AG04450 (cell line): ENCODE results near the gene PDE4D. TPM values are rescaled to one million over a fixed set of nuclear protein-coding genes. Genes with fewer than 3 reads are reported as not detected.

Experiments
- CTCF ChIA-PET: fragments of 300-600, 350-600 bp; formaldehyde crosslinking; extraction: SDS; loops from one replicate; lab custom pipeline; 2022; ENCODE audit warnings: antibody characterized with exemption, inconsistent platforms; lab: Charles Lee
- POLR2A ChIA-PET: fragments of 350-600 bp; formaldehyde crosslinking; extraction: SDS; loops from one replicate; lab custom pipeline; 2021; ENCODE audit warnings: antibody characterized with exemption, inconsistent platforms; lab: Yijun Ruan, JAX
- DNase-seq: peaks from one replicate; pipeline ENCODE4 v3.0.0-alpha.2; 2011; ENCODE audit warnings: low read depth, low spot score
- H3K27ac ChIP-seq: one replicate; pipeline ENCODE4 v1.5.1; 2012; ENCODE audit warnings: low read depth, low read length, control low read depth
- H3K27me3 ChIP-seq: one replicate; pipeline ENCODE4 v1.6.0; 2012; ENCODE audit warnings: low read length; ENCODE audit not compliant: control insufficient read depth, insufficient read depth
- H3K4me3 ChIP-seq: 2 replicates; pipeline ENCODE4 v1.5.1; 2011; ENCODE audit warnings: mild to moderate bottlenecking, low read depth, low read length, control low read depth
- H3K9me3 ChIP-seq: 2 replicates; pipeline ENCODE4 v1.5.1; 2012; ENCODE audit warnings: low read length; ENCODE audit not compliant: control insufficient read depth, insufficient read depth
- CTCF ChIP-seq: IDR thresholded peaks from 2 replicates; pipeline ENCODE4 v1.5.1; 2011; ENCODE audit warnings: low read depth, low read length, control low read depth, inconsistent platforms
- polyA plus RNA-seq: library from polyadenylated mRNA; depleted of rRNA; stranded (reverse); fragments of >200 nt; gene quantifications from 2 replicates; pipeline ENCODE4 v1.2.3, GENCODE V29; 2011

Gene PDE4D
- polyA plus RNA-seq, 1 experiment: 12.0 TPM

GRCh38 chr5:59863777-59864176 is 29.7 kb downstream of the PDE4D start:
- H3K9me3 ChIP-seq: no peaks in the 10 kb centered on the region
- H3K4me3 ChIP-seq: no peak overlapping the region
- no peak for DNase-seq
- H3K27ac ChIP-seq: no peak overlapping the region
- TF ChIP-seq CTCF: no peak
- ChIA-PET POLR2A (no interaction called here), CTCF (no interaction called here)
- no peaks in the 10 kb centered on the region for H3K27me3 ChIP-seq

- no peak overlapping the region for H3K4me3 ChIP-seq
- ChIA-PET POLR2A (no interaction called here), CTCF (no interaction called here)
- no peaks in the 10 kb centered on the region for H3K9me3 ChIP-seq
- no peak for DNase-seq
- H3K27me3 ChIP-seq: no peaks in the 10 kb centered on the region
- no peak for TF ChIP-seq CTCF
- no peak overlapping the region for H3K27ac ChIP-seq
Observed at GRCh38 chr5:59856358-59856757, 37.2 kb downstream of the PDE4D start.

- no peak for TF ChIP-seq CTCF
- H3K27ac ChIP-seq: no peak overlapping the region
- CTCF ChIA-PET: no interaction called here
- no peak overlapping the region for H3K4me3 ChIP-seq
- H3K9me3 ChIP-seq: no peaks in the 10 kb centered on the region
- H3K27me3 ChIP-seq: no peaks in the 10 kb centered on the region
- DNase-seq: no peak
- POLR2A ChIA-PET: no interaction called here
Observed at GRCh38 chr5:59850766-59851165, 42.8 kb downstream of the PDE4D start.

- Histone ChIP-seq H3K9me3 (no peaks in the 10 kb centered on the region), H3K27ac (no peak overlapping the region), H3K4me3 (no peak overlapping the region), H3K27me3 (no peaks in the 10 kb centered on the region)
- no peak for TF ChIP-seq CTCF
- ChIA-PET POLR2A (no interaction called here), CTCF (interaction anchor here (0.7 kb wide), 1 partner anchor 37 kb away, joined by 4 read pairs; no protein-coding TSS in a partner anchor)
- no peak for DNase-seq
Observed at GRCh38 chr5:59847586-59847985, 45.9 kb downstream of the PDE4D start.

- DNase-seq: no peak
- no peak for TF ChIP-seq CTCF
- no peak overlapping the region for H3K27ac ChIP-seq
- ChIA-PET CTCF (no interaction called here), POLR2A (no interaction called here)
- H3K9me3 ChIP-seq: no peaks in the 10 kb centered on the region
- H3K4me3 ChIP-seq: no peak overlapping the region
- H3K27me3 ChIP-seq: no peaks in the 10 kb centered on the region
Observed at GRCh38 chr5:59845730-59846129, 47.8 kb downstream of the PDE4D start.
